H1 (cell line): Measurements from ENCODE around the gene LIPJ. TPM values are rescaled to one million over a fixed set of nuclear protein-coding genes. Genes with fewer than 3 reads are reported as not detected.

Experiments used
- CTCF ChIA-PET: fragments of 300-600 bp; sonication (Branson Sonifier 250); formaldehyde crosslinking; loops from one replicate; lab custom pipeline; 2021; ENCODE audit not compliant: partially characterized antibody; lab: Charles Lee
- POLR2A ChIA-PET: fragments of 300-600 bp; sonication (Branson Sonifier 250); formaldehyde crosslinking; loops from one replicate; lab custom pipeline; 2021; ENCODE audit warnings: inconsistent platforms; ENCODE audit not compliant: partially characterized antibody; lab: Charles Lee
- DNase-seq, 2 experiments: peaks; one replicate each; pipeline versions ENCODE4 v3.0.0 to v3.0.0-alpha.2; 2010 to 2022; ENCODE audit warnings: low spot score in 2 of 2, low read depth in 1 of 2, mixed read lengths in 1 of 2
- FAIRE-seq: peaks from 2 replicates; lab custom pipeline; 2011; peaks lifted over from hg19 to GRCh38; lab: Jason Lieb, UNC
- H2AFZ ChIP-seq: 2 replicates; pipeline ENCODE4 v1.8.1; 2012; ENCODE audit warnings: low read length, inconsistent platforms
- H2AK5ac ChIP-seq: 2 replicates; pipeline ENCODE4 v1.6.1; 2013; ENCODE audit warnings: low read depth, low read length
- H2BK120ac ChIP-seq: replicated peaks from 2 replicates; pipeline ENCODE3; 2013; ENCODE audit warnings: low read depth, low read length, inconsistent platforms
- H2BK12ac ChIP-seq: 2 replicates; pipeline ENCODE4 v1.6.1; 2013; ENCODE audit warnings: low read depth, low read length
- H2BK15ac ChIP-seq: 2 replicates; pipeline ENCODE4 v1.6.1; 2013; ENCODE audit warnings: low read length
- H2BK20ac ChIP-seq: 2 replicates; pipeline ENCODE4 v1.6.1; 2013; ENCODE audit warnings: low read length
- H2BK5ac ChIP-seq: 2 replicates; pipeline ENCODE4 v1.6.1; 2013; ENCODE audit warnings: low read depth, low read length
- H3K14ac ChIP-seq: 2 replicates; pipeline ENCODE4 v1.6.1; 2013; ENCODE audit warnings: inconsistent platforms; ENCODE audit not compliant: insufficient read length
- H3K18ac ChIP-seq: 2 replicates; pipeline ENCODE4 v1.6.1; 2013; ENCODE audit warnings: low read length; ENCODE audit errors: extremely low read depth
- H3K23ac ChIP-seq: 2 replicates; pipeline ENCODE4 v1.6.1; 2013; ENCODE audit warnings: inconsistent platforms; ENCODE audit not compliant: insufficient read length
- H3K23me2 ChIP-seq: 2 replicates; pipeline ENCODE4 v1.6.1; 2013; ENCODE audit warnings: low read depth, low read length
- H3K27ac ChIP-seq: 2 replicates; pipeline ENCODE4 v1.6.1; 2011; ENCODE audit warnings: low read depth, low read length, inconsistent platforms
- H3K27me3 ChIP-seq, 4 experiments: replicated peaks in 1 of 4; 1 replicate in 1 of 4; 2 replicates in 3 of 4; pipeline versions ENCODE4 v1.6.1 to v1.8.1; 2011 to 2013; ENCODE audit warnings: low read length in 3 of 4, mild to moderate bottlenecking in 3 of 4, inconsistent platforms in 2 of 4, mixed read lengths in 2 of 4, moderate library complexity in 1 of 4; ENCODE audit not compliant: control insufficient read depth in 3 of 4, insufficient read depth in 3 of 4; ENCODE audit errors: extremely low read depth in 1 of 4
- H3K36me3 ChIP-seq, 4 experiments: 2 replicates each; pipeline versions ENCODE4 v1.6.1 to v1.8.1; 2011 to 2013; ENCODE audit warnings: mild to moderate bottlenecking in 4 of 4, low read length in 3 of 4, moderate library complexity in 2 of 4, control low read depth in 1 of 4, inconsistent platforms in 1 of 4; ENCODE audit not compliant: insufficient read depth in 4 of 4, control insufficient read depth in 2 of 4
- H3K4ac ChIP-seq: replicated peaks from 2 replicates; pipeline ENCODE3; 2013; ENCODE audit warnings: low read length, low read depth, mixed read lengths, inconsistent platforms; ENCODE audit not compliant: insufficient read length
- H3K4me1 ChIP-seq, 4 experiments: replicated peaks in 1 of 4; 1 replicate in 1 of 4; 2 replicates in 3 of 4; pipeline versions ENCODE4 v1.6.1 to v1.8.1; 2011 to 2013; ENCODE audit warnings: low read length in 3 of 4, inconsistent platforms in 2 of 4, mixed read lengths in 1 of 4; ENCODE audit not compliant: insufficient read depth in 4 of 4, control insufficient read depth in 3 of 4
- H3K4me2 ChIP-seq, 2 experiments: 2 replicates each; pipeline versions ENCODE4 v1.6.1 to v1.8.1; 2011 to 2013; ENCODE audit warnings: low read depth in 2 of 2, low read length in 2 of 2, control low read depth in 1 of 2, inconsistent platforms in 1 of 2, mild to moderate bottlenecking in 1 of 2; ENCODE audit not compliant: insufficient read depth in 1 of 2
- H3K4me3 ChIP-seq, 4 experiments: fragments of 200-600, 300-600 bp in 1 of 4; sonication (generic), shearing (Covaris generic), sonication (Bioruptor Twin) in 1 of 4; 2 replicates each; pipeline versions ENCODE4 v1.5.1 to v1.8.1; 2011 to 2016; ENCODE audit warnings: low read length in 4 of 4, low read depth in 3 of 4, control low read depth in 2 of 4, inconsistent platforms in 2 of 4, mild to moderate bottlenecking in 2 of 4, mixed read lengths in 1 of 4, moderate library complexity in 1 of 4; ENCODE audit not compliant: insufficient read depth in 2 of 4; ENCODE audit errors: extremely low read depth in 1 of 4
- H3K56ac ChIP-seq: replicated peaks from 2 replicates; pipeline ENCODE3; 2013; ENCODE audit warnings: low read depth, mild to moderate bottlenecking, mixed read lengths, low read length, inconsistent platforms; ENCODE audit not compliant: insufficient read length
- H3K79me1 ChIP-seq: 2 replicates; pipeline ENCODE4 v1.6.1; 2013; ENCODE audit warnings: low read depth, low read length, control low read depth
- H3K79me2 ChIP-seq, 2 experiments: 2 replicates each; pipeline versions ENCODE4 v1.6.1 to v1.8.1; 2012 to 2013; ENCODE audit warnings: low read length in 2 of 2, mild to moderate bottlenecking in 2 of 2, inconsistent platforms in 1 of 2; ENCODE audit not compliant: insufficient read depth in 2 of 2, control insufficient read depth in 1 of 2
- H3K9ac ChIP-seq, 4 experiments: replicated peaks in 1 of 4; 1 replicate in 1 of 4; 2 replicates in 3 of 4; pipeline versions ENCODE4 v1.6.1 to v1.8.1; 2011 to 2013; ENCODE audit warnings: low read depth in 3 of 4, low read length in 3 of 4, control low read depth in 2 of 4, mild to moderate bottlenecking in 2 of 4, moderate library complexity in 2 of 4, inconsistent platforms in 1 of 4; ENCODE audit errors: extremely low read depth in 1 of 4
- H3K9me3 ChIP-seq, 2 experiments: 2 replicates each; pipeline versions ENCODE4 v1.6.1 to v1.8.1; 2012 to 2013; ENCODE audit warnings: mild to moderate bottlenecking in 2 of 2, moderate library complexity in 2 of 2, control low read depth in 1 of 2, inconsistent platforms in 1 of 2, low read depth in 1 of 2, low read length in 1 of 2, mixed read lengths in 1 of 2; ENCODE audit not compliant: insufficient read depth in 2 of 2
- H4K20me1 ChIP-seq, 2 experiments: replicated peaks in 1 of 2; 2 replicates each; pipeline versions ENCODE3 to v1.8.1; 2011 to 2013; ENCODE audit warnings: inconsistent platforms in 2 of 2, low read length in 2 of 2, mild to moderate bottlenecking in 1 of 2; ENCODE audit not compliant: insufficient read depth in 2 of 2, control insufficient read depth in 1 of 2
- H4K5ac ChIP-seq: 2 replicates; pipeline ENCODE4 v1.6.1; 2013; ENCODE audit warnings: low read length, low read depth, mixed read lengths, inconsistent platforms; ENCODE audit not compliant: insufficient read length
- H4K8ac ChIP-seq: 2 replicates; pipeline ENCODE4 v1.8.0; 2013; ENCODE audit warnings: mild to moderate bottlenecking, moderate library complexity, low read length, inconsistent platforms; ENCODE audit not compliant: insufficient read depth; ENCODE audit errors: extremely low read depth
- H4K91ac ChIP-seq: replicated peaks from 2 replicates; pipeline ENCODE3; 2013; ENCODE audit warnings: low read length, mixed read lengths, inconsistent platforms; ENCODE audit not compliant: insufficient read length
- CHD1 ChIP-seq: IDR thresholded peaks from 2 replicates; pipeline ENCODE4 v1.6.1; 2012; ENCODE audit warnings: low read depth, low read length, improper control_type of control experiment
- POU5F1 ChIP-seq: IDR thresholded peaks from 2 replicates; pipeline ENCODE4 v1.6.1; 2011; ENCODE audit warnings: low read depth, mild to moderate bottlenecking, low read length, moderate library complexity
- SP2 ChIP-seq: IDR thresholded peaks from 2 replicates; pipeline ENCODE4 v1.6.1; 2012; ENCODE audit warnings: mild to moderate bottlenecking, low read length, inconsistent platforms
- WGBS, 2 experiments: shearing (Covaris generic) in 1 of 2; methylation state at CpG; one replicate each; pipeline versions ENCODE4 v1.1.6 to v1.1.7; 2013 to 2015; ENCODE audit warnings: low lambda C conversion rate in 2 of 2, mixed read lengths in 2 of 2, inconsistent platforms in 1 of 2, low coverage in 1 of 2, missing lambda C conversion rate in 1 of 2; ENCODE audit not compliant: insufficient replicate concordance in 2 of 2, insufficient coverage in 1 of 2, insufficient read length in 1 of 2; ENCODE audit errors: extremely low coverage in 1 of 2, missing lambda C conversion rate in 1 of 2; 5-methylcytosine and 5-hydroxymethylcytosine counted together
- polyA plus RNA-seq, 7 experiments: library from polyadenylated mRNA; depleted of rRNA in 3 of 7; stranded (reverse) in 5 of 7; unstranded in 2 of 7; fragments of >200 nt in 5 of 7; fragments of 200-250 nt in 2 of 7; gene quantifications; 1 replicate in 5 of 7; 2 replicates in 1 of 7; 4 replicates in 1 of 7; pipeline versions ENCODE4 v1.2.1 to v1.2.3, GENCODE V29; 2011 to 2013; ENCODE audit warnings: missing spikeins in 2 of 7, mixed read lengths in 2 of 7
- total RNA-seq: library from RNA; stranded (reverse); fragmentation: NEBNext Ultra II Directional; extraction: Animal tissue kit (Norgen Biotek cat#: 25700); gene quantifications from 2 replicates; pipeline ENCODE4 v1.2.1, GENCODE V29; 2021
- TF ChIP-seq, protein P1 (sequence below): IDR thresholded peaks from 2 replicates; pipeline ENCODE4 v1.6.1; 2012; ENCODE audit warnings: low read length, inconsistent platforms

Gene LIPJ
- total and polyA plus RNA-seq, 2 of the 8 experiments (the other 6 are each of a cell fraction or from before 2014, with no cell fraction given), result not detected

DNA sequence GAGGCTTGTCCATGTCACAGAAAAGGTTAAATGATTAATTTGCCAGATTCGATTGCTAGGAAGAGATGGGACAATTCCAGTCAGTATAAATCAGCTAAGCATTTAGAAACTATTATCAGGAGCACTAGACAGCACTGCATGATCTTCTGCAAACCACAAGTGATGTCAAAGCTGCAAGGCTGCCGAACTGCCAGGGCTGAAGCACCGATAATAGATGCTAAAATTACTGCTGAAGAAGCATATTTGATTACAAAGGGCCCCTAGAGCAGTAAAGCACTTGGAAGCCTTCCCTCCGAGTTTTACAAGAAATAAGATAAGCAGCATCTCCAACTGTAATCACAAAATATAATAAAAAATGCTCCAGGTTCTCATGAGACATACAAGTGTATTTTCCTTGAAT, 44.0 kb upstream of the LIPJ start:
- CTCF ChIA-PET, result no interaction called here
- POLR2A ChIA-PET, result no interaction called here
- no peak for TF ChIP-seq CHD1
- TF ChIP-seq, protein P1, sequence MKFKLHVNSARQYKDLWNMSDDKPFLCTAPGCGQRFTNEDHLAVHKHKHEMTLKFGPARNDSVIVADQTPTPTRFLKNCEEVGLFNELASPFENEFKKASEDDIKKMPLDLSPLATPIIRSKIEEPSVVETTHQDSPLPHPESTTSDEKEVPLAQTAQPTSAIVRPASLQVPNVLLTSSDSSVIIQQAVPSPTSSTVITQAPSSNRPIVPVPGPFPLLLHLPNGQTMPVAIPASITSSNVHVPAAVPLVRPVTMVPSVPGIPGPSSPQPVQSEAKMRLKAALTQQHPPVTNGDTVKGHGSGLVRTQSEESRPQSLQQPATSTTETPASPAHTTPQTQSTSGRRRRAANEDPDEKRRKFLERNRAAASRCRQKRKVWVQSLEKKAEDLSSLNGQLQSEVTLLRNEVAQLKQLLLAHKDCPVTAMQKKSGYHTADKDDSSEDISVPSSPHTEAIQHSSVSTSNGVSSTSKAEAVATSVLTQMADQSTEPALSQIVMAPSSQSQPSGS, result no peak
- no peak for TF ChIP-seq POU5F1
- no peak for TF ChIP-seq SP2

More for the DNA sequence above, 44.0 kb upstream of the LIPJ start:
- no peak for FAIRE-seq
- H4K8ac ChIP-seq, result no peak overlapping the region
- no peak overlapping the region for H2BK120ac ChIP-seq
- H2BK12ac ChIP-seq, result no peak overlapping the region
- no peak overlapping the region for H3K18ac ChIP-seq
- H3K4me1 ChIP-seq, result no peaks in the 10 kb centered on the region
- no peak overlapping the region for H3K4ac ChIP-seq
- H3K23ac ChIP-seq, result no peak overlapping the region
- H3K27me3 ChIP-seq, result no peaks in the 10 kb centered on the region
- H3K36me3 ChIP-seq, result no peaks in the 10 kb centered on the region
- no peaks in the 10 kb centered on the region for H3K79me1 ChIP-seq
- H2BK20ac ChIP-seq, result no peak overlapping the region
- no peak overlapping the region for H3K56ac ChIP-seq
- no peaks in the 10 kb centered on the region for H3K9me3 ChIP-seq
- no peak overlapping the region for H3K14ac ChIP-seq
- H2BK5ac ChIP-seq, result no peak overlapping the region
- no peaks in the 10 kb centered on the region for H3K23me2 ChIP-seq
- DNase-seq, result no peak
- H4K5ac ChIP-seq, result no peak overlapping the region
- no peak overlapping the region for H3K9ac ChIP-seq
- H2AK5ac ChIP-seq, result no peak overlapping the region
- no peaks in the 10 kb centered on the region for H4K20me1 ChIP-seq
- H4K91ac ChIP-seq, result no peak overlapping the region
- H2AFZ ChIP-seq, result no peak overlapping the region
- H3K4me3 ChIP-seq, result no peak overlapping the region
- no peaks in the 10 kb centered on the region for H3K79me2 ChIP-seq
- H3K27ac ChIP-seq, result no peak overlapping the region
- no peak overlapping the region for H3K4me2 ChIP-seq
- WGBS, 2 experiments, result 90% methylated on average over 4 of the region's 4 CpGs; no CpG with 5 or more reads in 1 of the 2 experiments
- H2BK15ac ChIP-seq, result no peak overlapping the region
